ENCODE results near the gene RCOR1.

RCOR1 gene

GRCh38 chr14:102551995-102552705, 40.3 kb upstream of the RCOR1 start:
- DNase-seq (ENCODE audit: low read depth), result peak; percentile 77
- peak overlapping the region; percentile 12 for H3K4me3 ChIP-seq (replicated peaks; ENCODE audit: low read depth, low read length)
- TF ChIP-seq, protein P1, sequence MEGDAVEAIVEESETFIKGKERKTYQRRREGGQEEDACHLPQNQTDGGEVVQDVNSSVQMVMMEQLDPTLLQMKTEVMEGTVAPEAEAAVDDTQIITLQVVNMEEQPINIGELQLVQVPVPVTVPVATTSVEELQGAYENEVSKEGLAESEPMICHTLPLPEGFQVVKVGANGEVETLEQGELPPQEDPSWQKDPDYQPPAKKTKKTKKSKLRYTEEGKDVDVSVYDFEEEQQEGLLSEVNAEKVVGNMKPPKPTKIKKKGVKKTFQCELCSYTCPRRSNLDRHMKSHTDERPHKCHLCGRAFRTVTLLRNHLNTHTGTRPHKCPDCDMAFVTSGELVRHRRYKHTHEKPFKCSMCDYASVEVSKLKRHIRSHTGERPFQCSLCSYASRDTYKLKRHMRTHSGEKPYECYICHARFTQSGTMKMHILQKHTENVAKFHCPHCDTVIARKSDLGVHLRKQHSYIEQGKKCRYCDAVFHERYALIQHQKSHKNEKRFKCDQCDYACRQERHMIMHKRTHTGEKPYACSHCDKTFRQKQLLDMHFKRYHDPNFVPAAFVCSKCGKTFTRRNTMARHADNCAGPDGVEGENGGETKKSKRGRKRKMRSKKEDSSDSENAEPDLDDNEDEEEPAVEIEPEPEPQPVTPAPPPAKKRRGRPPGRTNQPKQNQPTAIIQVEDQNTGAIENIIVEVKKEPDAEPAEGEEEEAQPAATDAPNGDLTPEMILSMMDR (IDR thresholded peaks at IDR 0.05; ENCODE audit: low read length, missing control alignments), result no peak

DNA sequence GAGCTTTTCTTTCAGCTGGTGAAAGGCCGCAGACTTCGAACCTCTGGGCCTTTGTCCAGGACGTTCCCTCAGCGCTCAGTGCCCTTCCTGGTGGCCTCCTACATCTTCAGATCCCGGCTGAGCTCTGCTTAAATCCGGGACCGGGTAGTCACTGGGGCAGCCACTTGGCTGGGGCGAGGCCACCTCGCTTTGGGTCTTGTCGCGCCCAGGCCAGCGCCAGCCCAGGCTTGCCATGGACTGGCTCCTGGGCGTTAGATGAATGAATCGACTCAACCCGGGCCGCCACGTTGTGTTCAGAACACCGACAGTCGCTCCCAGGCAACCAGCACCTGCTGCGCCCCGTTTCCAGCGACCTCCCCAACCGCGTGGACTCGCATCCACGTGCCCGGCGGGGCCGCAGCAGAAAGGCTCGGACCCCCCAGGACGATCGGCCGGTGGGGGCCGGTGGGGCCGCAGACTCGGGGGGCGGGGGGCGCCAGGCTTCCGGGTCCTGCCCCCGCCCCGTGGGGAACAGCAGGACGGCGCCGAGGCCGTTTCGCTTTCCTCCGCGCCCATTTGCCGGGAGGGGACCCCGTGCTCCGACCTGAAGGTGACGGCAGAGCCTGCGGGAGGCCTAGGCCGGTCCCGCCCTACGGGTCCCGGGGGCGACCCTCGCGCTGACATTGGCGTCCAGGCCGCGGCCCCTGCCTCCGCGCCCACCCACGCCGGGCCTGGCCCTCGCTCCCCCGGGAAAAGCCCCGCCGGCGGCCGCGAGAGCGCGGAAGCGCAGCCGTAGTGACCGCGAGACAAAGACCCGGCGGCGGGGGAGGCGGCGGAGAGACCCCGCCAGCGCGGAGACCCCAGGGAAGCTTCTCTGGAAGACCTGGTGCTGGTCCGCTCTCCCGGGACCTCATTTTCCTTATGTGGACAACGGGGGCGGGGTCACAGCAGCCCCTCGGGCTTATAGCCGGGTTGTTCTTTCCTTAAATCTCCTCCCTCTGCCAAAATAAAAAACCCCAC, 37.3 kb upstream of the RCOR1 start:
- peak overlapping the region; percentile 56 for H3K4me3 ChIP-seq (replicated peaks; ENCODE audit: low read depth, low read length)
- TF ChIP-seq, protein P1 (IDR thresholded peaks at IDR 0.05; ENCODE audit: low read length, missing control alignments), result no peak
- peak; percentile 41 for DNase-seq (ENCODE audit: low read depth)

GRCh38 chr14:102556098-102556677, 36.3 kb upstream of the RCOR1 start:
- DNase-seq (ENCODE audit: low read depth), result no peak
- TF ChIP-seq, protein P1 (IDR thresholded peaks at IDR 0.05; ENCODE audit: low read length, missing control alignments), result no peak
- no peak overlapping the region for H3K4me3 ChIP-seq (replicated peaks; ENCODE audit: low read depth, low read length)

- TF ChIP-seq, protein P1 (IDR thresholded peaks at IDR 0.05; ENCODE audit: low read length, missing control alignments), result no peak
- no peak for DNase-seq (ENCODE audit: low read depth)
- H3K4me3 ChIP-seq (replicated peaks; ENCODE audit: low read depth, low read length), result no peak overlapping the region
These were observed 34.8 kb upstream of the RCOR1 start for GRCh38 chr14:102557434-102558226.

GRCh38 chr14:102558556-102558955, 33.9 kb upstream of the RCOR1 start:
- no peak overlapping the region for H3K4me3 ChIP-seq (replicated peaks; ENCODE audit: low read depth, low read length)
- no peak for DNase-seq (ENCODE audit: low read depth)
- TF ChIP-seq, protein P1 (IDR thresholded peaks at IDR 0.05; ENCODE audit: low read length, missing control alignments), result no peak

Measured in fibroblast of pulmonary artery (primary cell).